Spleen (tissue), 7 donors: ENCODE measurements around the gene PDE2A.

Experiments used
- CTCF ChIP-seq, 11 experiments: fragments of 200-600 bp in 7 of 11; fragments of 450-650 bp in 4 of 11; sonication (generic) in 4 of 11; IDR thresholded peaks in 8 of 11; conservative IDR thresholded peaks in 3 of 11; 1 replicate in 7 of 11; 2 replicates in 4 of 11; pipeline versions ENCODE4 v1.4.0 to v1.8.0; 2016 to 2021; ENCODE audit warnings: antibody characterized with exemption in 11 of 11, inconsistent platforms in 4 of 11, mild to moderate bottlenecking in 1 of 11
- POLR2A ChIP-seq, 3 donors: fragments of 450-650 bp; IDR thresholded peaks; one replicate each; pipeline ENCODE4 v1.5.1; 2017; ENCODE audit warnings: antibody characterized with exemption in 3 of 3, mild to moderate bottlenecking in 1 of 3
- donor health status: DM: no; HTN: no; CAD: no; lungs with moderate emphysema.
- donor health status: DM: no; HTN: no; CAD: no.
- donor health status: DM: no; HTN: no; CAD: no.

GRCh38 chr11:72679869-72680268 lies 5.6 kb upstream of the PDE2A start:
- TF ChIP-seq CTCF (IDR thresholded peaks at IDR 0.05 in 8 of 11, conservative IDR thresholded peaks at IDR 0.05 in 3 of 11) (no peak), POLR2A (IDR thresholded peaks at IDR 0.05) (no peak)
